ENCODE results near the gene CEP72. TPM values are rescaled to one million over a fixed set of nuclear protein-coding genes. Genes with fewer than 3 reads are reported as not detected.

CEP72 gene, protein sequence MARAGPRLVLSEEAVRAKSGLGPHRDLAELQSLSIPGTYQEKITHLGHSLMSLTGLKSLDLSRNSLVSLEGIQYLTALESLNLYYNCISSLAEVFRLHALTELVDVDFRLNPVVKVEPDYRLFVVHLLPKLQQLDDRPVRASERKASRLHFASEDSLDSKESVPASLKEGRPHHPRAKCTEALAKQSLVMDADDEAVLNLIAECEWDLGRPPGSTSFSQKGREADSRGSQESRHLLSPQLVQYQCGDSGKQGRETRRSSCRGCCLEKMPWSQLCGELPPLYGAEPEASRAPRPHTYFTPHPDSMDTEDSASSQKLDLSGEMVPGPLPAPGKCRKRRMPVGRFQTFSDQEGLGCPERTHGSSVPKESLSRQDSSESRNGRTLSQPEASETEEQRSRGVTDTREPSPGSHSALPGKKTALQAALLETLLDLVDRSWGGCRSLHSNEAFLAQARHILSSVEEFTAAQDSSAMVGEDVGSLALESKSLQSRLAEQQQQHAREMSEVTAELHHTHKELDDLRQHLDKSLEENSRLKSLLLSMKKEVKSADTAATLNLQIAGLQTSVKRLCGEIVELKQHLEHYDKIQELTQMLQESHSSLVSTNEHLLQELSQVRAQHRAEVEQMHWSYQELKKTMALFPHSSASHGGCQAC
- total RNA-seq, result 3.5 TPM

DNA sequence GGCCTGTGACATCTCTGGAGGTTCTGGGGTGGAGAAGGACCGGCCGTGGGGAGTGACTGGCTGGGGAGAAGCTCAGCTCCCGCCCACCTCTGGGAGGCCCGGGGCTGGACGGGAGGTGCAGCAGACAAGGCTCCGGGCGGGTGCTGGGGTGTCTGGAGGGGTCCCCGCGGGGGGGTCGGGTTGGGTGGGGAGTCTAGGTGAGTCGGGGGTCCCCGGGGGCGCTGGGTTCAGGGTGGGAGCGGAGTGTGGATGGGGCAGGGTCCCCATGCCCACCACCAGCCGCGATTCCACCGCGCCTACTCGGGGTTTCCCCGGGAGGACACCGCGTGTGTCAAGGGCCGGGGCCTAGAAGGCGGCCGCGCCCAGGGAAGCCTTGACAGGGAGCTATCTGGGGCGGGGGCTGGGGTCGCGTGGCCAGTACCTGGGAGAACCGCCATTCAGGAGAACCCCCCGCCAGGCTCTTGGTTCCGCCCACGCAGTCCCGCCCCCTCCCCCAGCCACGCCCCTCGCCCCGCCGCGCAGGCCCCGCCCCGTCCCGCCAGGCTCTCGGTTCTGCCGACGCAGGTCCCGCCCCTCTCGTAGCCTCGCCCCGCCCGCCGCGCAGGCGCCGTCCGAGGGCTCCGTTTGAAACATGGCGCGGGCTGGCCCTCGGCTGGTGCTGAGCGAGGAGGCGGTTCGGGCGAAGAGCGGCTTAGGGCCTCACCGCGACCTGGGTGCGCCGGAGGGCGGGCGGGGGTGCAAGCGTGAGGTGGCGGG, at the start of gene CEP72:
Gene CEP72 (plus strand): TSS at position 610 of the 756 bp plus-strand sequence. CDS start 22 bp downstream, at position 632.
- no peaks in the 10 kb centered on the region for H3K27me3 ChIP-seq (ENCODE audit: insufficient read depth, low read length)
- no peaks in the 10 kb centered on the region for H3K9me3 ChIP-seq (ENCODE audit: low read depth, low read length)
- peak within 1 kb of the TSS; percentile 51 for H3K4me3 ChIP-seq (ENCODE audit: low read length)
- peaks cover 22% of the 10 kb centered on the region for H3K4me1 ChIP-seq (ENCODE audit: insufficient read depth, low read length)

DNA sequence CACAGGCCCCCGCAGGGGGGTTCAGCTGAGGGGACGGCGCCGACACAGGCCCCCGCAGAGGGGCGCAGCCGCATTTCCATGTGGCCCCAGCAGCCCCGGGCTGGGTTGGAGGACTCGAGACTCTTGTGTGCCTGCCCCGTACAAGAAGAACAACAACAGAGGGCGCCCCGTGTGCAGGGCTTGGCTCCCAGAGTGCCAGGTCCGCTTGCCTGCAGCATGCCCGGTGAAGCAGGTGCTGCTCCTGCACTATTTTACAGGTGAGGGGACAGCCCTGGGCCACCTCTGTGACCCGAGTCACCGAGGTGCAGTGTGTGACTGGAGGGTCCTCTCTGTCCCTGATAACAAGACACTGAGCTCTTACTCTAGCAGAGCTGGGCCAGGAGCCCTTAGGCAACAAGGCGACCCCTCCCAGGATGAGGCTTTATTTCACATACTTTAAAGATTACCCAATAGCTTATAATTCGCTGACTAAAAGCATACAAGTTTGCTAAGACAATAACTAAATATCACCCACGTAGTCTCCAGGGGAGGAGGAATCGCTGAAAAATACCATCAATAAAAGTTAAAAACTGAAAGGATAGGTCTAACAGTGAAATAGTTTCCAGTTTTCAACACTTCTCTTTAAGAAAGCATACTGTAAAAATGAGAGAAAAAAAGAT, 46.2 kb upstream of the CEP72 start:
- Histone ChIP-seq H3K27me3 (ENCODE audit: insufficient read depth, low read length) (peaks cover 9% of the 10 kb centered on the region), H3K4me1 (ENCODE audit: insufficient read depth, low read length) (no peaks in the 10 kb centered on the region), H3K4me3 (ENCODE audit: low read length) (no peak overlapping the region), H3K9me3 (ENCODE audit: low read depth, low read length) (no peaks in the 10 kb centered on the region)

DNA sequence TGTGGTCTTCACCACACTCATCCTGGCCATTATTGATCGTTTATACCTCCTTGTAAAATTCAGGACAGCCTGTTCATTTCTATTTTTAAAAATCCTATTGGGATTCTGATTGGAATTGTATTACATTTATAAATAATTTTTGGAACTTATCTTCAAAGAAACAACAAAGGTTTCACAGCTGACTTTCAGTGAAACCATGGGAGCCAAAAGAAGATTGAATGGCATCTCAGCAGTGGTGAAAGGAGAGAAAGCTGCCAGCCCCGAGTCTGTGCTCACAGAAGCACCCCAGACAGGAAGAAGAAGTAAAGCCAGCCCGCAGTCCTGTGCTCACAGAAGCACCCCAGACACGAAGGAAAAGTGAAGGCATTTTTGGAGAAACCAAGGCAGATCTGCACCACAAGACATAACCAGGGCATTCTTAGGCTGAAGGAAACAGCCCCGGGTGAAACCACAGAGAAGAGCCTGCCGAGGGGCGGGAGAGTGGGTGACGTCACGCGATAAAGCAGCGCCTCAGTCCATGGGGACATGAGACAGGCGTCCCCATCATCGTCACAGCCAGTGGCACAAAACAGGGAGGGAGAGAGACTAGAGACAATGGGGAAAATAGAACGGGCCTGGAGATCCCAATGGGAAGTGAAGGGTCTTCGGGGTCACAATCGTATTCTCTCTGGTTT, 45.4 kb upstream of the CEP72 start:
- Histone ChIP-seq H3K4me1 (ENCODE audit: insufficient read depth, low read length) (no peaks in the 10 kb centered on the region), H3K9me3 (ENCODE audit: low read depth, low read length) (no peaks in the 10 kb centered on the region), H3K4me3 (ENCODE audit: low read length) (no peak overlapping the region), H3K27me3 (ENCODE audit: insufficient read depth, low read length) (peaks cover 9% of the 10 kb centered on the region)

DNA sequence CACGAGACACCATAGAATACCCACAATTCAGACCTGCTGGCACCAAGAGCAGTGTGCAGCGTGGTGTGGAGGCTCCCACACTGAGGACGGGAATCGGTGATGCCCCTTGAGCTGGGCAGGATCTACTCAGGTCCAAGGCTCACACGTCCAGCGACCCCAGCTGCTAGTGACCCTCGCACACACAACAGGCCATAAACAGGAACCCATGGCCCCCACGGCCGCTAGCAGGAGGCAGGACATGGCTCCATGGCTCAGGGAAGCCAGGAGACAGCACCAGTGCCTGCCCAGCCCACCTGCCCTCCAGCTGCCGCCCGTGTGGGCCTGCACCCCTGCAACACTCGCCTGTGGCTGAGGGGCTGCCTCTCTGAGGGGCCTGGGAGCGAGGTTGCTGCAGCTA, 44.5 kb upstream of the CEP72 start:
- H3K4me1 ChIP-seq (ENCODE audit: insufficient read depth, low read length), result no peaks in the 10 kb centered on the region
- peaks cover 9% of the 10 kb centered on the region for H3K27me3 ChIP-seq (ENCODE audit: insufficient read depth, low read length)
- H3K4me3 ChIP-seq (ENCODE audit: low read length), result no peak overlapping the region
- no peaks in the 10 kb centered on the region for H3K9me3 ChIP-seq (ENCODE audit: low read depth, low read length)

DNA sequence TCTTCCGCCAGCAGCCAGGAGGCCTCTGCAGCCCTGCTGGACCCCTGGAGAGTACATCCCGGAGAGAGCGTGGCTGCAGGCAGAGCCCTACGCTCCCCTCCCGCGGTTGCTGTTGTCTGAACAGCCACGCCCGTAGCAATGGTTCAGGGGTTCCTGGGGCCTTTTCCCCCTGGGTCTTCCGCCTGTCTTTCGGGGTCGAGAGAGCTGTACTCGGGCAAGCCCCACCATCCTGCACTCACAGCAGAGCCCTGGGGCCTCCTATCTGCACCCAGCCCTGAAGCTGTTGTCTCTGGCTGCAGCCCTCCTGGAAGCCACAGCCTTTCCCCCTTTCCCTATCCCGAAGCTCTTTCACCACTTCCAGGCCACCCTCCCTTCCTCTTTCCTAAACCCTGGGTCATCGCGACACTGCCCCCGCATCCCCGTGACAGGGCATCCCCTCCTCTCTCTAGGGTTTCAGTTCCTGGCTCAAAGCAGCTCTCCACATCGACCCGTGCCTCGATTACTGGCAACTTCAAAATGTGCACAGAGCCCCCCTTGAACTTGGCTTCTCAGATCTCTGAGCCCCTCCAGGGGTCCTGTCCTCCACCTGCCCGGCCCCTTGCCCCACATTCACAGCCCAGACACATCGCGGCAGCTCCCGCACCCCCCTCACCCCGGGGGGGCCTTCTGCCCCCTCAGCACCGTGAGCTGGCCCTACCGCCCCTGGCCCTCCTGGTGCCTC, 43.9 kb upstream of the CEP72 start:
- H3K4me1 ChIP-seq (ENCODE audit: insufficient read depth, low read length), result no peaks in the 10 kb centered on the region
- H3K9me3 ChIP-seq (ENCODE audit: low read depth, low read length), result no peaks in the 10 kb centered on the region
- H3K4me3 ChIP-seq (ENCODE audit: low read length), result no peak overlapping the region
- peaks cover 9% of the 10 kb centered on the region for H3K27me3 ChIP-seq (ENCODE audit: insufficient read depth, low read length)

DNA sequence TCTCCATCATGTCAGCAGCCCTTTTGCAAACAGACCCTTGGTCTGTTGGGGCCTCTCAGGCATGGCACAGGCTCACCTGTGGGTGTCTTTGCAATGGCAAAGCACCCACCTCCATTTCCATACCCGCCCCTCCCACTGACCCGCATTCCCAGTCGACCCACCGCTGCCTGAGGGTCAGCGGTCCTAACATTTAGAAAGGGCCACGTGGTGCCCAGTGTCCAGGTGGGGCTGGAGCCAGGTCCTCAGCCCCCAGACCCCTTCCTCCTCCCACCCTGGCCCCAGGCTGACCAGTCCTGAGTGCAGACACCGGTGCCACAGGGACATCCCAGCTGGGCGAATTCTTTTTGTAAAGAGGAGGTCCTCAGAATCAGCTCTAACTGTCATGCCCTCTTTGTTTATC, 43.3 kb upstream of the CEP72 start:
- Histone ChIP-seq H3K27me3 (ENCODE audit: insufficient read depth, low read length) (peaks cover 9% of the 10 kb centered on the region), H3K9me3 (ENCODE audit: low read depth, low read length) (no peaks in the 10 kb centered on the region), H3K4me1 (ENCODE audit: insufficient read depth, low read length) (no peaks in the 10 kb centered on the region)

DNA sequence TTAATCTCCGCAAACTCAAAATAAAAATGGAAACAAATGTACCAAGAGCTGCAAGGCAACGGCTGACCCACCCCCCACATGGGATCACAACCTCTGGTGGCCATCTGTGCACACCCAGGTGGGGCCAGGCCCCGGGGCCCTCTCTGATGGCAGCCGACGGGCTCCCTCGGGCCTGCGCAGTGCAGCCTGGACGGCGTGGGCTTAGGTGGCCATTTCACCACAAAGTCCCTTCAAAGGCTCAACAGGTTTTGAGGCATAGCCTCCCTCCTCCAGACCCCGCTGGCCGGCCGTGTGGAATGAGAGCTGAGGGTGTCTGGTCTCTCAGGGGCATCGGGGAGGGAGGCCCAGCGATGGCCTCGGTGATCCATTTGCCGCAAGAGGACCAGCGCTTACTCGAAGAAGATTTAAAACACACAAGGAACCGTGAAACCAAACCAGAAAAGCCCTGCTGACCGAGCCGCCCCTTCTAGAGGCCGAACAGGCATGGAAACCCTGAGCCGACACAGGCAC, 42.7 kb upstream of the CEP72 start:
- Histone ChIP-seq H3K9me3 (ENCODE audit: low read depth, low read length) (no peaks in the 10 kb centered on the region), H3K4me1 (ENCODE audit: insufficient read depth, low read length) (no peaks in the 10 kb centered on the region), H3K4me3 (ENCODE audit: low read length) (no peak overlapping the region), H3K27me3 (ENCODE audit: insufficient read depth, low read length) (peaks cover 9% of the 10 kb centered on the region)

More for the DNA sequence above, 43.3 kb upstream of the CEP72 start:
- no peak overlapping the region for H3K4me3 ChIP-seq (ENCODE audit: low read length)

DNA sequence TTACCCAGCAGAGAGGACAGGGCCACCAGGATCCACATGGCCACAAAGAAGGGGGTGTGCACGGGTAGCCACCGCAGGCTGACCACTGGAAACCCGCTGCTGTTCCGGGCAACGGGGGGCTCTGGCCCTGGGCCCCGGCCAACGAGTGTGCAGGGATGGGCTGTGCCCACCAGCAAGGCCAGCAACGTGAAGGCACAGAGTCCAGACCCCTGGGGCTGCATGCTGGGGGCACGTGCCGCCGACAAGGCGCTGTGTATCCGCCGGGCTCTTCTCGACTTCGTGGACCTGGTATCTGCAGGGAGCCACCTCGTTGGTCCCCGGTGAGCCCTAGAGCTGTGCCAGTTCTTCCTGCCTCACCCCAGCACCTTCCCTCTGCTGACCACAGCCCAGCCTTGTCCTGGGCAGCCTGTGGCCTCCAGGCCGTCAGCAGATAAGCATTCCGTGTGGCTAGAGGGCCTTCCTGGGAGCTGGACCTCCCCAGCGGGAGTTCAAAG, 42.2 kb upstream of the CEP72 start:
- Histone ChIP-seq H3K27me3 (ENCODE audit: insufficient read depth, low read length) (peaks cover 9% of the 10 kb centered on the region), H3K9me3 (ENCODE audit: low read depth, low read length) (no peaks in the 10 kb centered on the region), H3K4me1 (ENCODE audit: insufficient read depth, low read length) (no peaks in the 10 kb centered on the region)

DNA sequence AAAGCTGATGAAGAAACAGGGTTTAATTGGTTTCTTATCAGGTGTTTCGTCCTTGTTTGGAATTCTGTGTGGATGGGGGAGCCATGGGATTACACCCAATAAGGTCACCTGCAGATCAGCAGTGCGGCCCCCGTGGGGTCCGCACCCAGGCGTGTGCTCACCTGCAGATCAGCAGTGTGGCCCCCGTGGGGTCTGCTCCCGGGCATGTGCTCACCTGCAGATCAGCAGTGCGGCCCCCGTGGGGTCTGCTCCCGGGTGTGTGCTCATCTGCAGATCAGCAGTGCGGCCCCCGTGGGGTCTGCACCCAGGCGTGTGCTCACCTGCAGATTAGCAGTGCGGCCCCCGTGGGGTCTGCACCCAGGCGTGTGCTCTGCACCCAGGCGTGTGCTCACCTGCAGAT, 41.7 kb upstream of the CEP72 start:
- no peaks in the 10 kb centered on the region for H3K4me1 ChIP-seq (ENCODE audit: insufficient read depth, low read length)
- no peaks in the 10 kb centered on the region for H3K9me3 ChIP-seq (ENCODE audit: low read depth, low read length)
- no peak overlapping the region for H3K4me3 ChIP-seq (ENCODE audit: low read length)
- H3K27me3 ChIP-seq (ENCODE audit: insufficient read depth, low read length), result peaks cover 9% of the 10 kb centered on the region

More for the DNA sequence above, 42.2 kb upstream of the CEP72 start:
- H3K4me3 ChIP-seq (ENCODE audit: low read length), result no peak overlapping the region

DNA sequence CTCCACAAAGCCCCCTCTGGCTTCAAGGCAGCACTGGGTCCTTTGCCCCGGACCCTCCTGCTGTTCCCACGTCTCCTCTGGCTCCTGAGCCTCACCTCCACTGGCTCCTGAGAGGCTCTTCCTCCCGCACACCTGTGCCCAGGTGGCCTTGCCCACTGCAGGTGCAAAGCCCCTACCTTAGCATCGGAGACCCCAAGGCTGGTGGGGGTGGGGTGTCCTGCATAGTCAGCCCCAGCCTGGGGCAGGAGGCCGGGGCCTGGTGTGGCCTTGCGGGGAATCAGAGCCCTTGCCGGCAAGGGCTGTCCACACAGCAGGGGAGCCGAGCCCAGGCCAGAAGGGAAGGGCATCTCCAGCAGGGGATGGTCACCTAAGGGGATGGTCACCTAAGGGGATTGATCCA, 41.3 kb upstream of the CEP72 start:
- Histone ChIP-seq H3K27me3 (ENCODE audit: insufficient read depth, low read length) (peaks cover 9% of the 10 kb centered on the region), H3K4me3 (ENCODE audit: low read length) (no peak overlapping the region), H3K9me3 (ENCODE audit: low read depth, low read length) (peaks cover 2% of the 10 kb centered on the region), H3K4me1 (ENCODE audit: insufficient read depth, low read length) (no peaks in the 10 kb centered on the region)

DNA sequence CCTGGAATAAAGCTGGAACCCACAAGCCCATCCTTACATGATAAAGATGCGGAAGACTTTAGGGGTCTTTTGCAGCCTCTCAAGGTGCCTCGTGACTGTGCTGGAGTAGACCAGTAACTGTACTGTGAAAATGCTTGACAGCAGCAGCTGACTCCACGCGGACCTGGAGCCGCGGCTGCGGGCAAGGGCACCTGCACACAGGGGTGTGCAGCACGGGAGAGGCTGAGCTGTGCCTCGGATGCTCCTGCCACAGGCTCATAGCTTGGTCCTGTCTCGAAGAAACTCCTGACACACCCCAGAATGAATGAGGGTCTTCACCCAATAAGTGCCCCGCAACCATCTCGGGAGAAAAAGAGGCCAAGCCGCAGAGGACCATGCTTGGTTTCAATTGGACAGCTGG, 40.3 kb upstream of the CEP72 start:
- Histone ChIP-seq H3K4me3 (ENCODE audit: low read length) (no peak overlapping the region), H3K9me3 (ENCODE audit: low read depth, low read length) (peaks cover 6% of the 10 kb centered on the region), H3K4me1 (ENCODE audit: insufficient read depth, low read length) (no peaks in the 10 kb centered on the region), H3K27me3 (ENCODE audit: insufficient read depth, low read length) (peaks cover under 1% of the 10 kb centered on the region)

DNA sequence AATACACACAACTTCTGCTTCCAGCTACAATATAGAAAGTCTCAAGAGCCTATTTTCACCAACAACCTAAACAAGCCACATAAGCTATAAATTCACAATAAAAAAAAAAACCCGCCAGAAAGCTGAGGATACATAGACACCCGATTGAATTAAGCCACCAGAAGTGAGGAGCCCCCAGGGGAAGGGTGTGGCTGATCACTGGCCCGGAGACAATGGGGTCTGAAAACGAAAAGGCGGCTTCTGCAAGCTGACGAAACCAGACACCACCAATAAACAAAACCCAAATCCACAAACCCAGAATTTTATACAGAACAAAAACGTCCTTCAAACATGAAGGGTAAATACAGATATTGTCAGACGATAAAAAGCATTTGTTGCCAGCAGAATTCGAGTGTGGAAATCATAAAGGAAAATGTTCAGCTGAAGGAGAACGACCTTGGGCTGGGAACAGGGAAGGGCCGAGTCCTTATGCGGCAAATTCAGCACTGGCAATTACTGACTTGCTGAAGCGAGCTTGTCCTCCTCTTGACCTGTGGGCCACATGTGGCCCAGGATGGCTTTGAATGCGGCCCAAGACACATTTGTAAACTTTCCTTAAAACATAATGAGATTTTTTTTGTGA, 39.6 kb upstream of the CEP72 start:
- H3K9me3 ChIP-seq (ENCODE audit: low read depth, low read length), result peaks cover 6% of the 10 kb centered on the region
- H3K4me3 ChIP-seq (ENCODE audit: low read length), result no peak overlapping the region
- H3K27me3 ChIP-seq (ENCODE audit: insufficient read depth, low read length), result no peaks in the 10 kb centered on the region
- H3K4me1 ChIP-seq (ENCODE audit: insufficient read depth, low read length), result no peaks in the 10 kb centered on the region

DNA sequence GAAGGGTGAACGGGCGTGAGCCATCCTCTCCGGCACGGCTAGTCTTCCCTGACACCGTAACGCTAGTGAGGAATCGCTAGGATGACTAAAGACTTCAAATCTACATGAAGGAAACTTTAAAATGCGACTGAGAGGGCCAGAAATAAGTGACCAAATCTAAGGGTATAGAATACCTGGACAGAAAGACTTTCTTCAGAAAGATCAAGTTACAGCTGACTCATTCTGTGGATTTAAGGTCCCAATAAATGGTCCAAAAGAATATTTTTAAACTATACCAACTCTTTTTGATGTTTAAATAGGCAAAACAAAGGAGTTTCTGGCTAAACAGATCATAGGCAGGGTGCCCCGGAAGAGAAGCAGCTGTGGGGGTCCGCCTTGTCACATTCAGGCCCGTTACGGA, 38.9 kb upstream of the CEP72 start:
- H3K9me3 ChIP-seq (ENCODE audit: low read depth, low read length), result peaks cover 6% of the 10 kb centered on the region
- H3K4me3 ChIP-seq (ENCODE audit: low read length), result no peak overlapping the region
- H3K27me3 ChIP-seq (ENCODE audit: insufficient read depth, low read length), result no peaks in the 10 kb centered on the region
- no peaks in the 10 kb centered on the region for H3K4me1 ChIP-seq (ENCODE audit: insufficient read depth, low read length)
